Activated naive CD4-positive, alpha-beta T cell treated with anti-CD3 and anti-CD28 coated beads, Interleukin-2, amount 50 U/mL, for 72 hours (primary cell): Measurements from ENCODE around the gene SART1. TPM values are rescaled to one million over a fixed set of nuclear protein-coding genes. Genes with fewer than 3 reads are reported as not detected.
"Not testable (repeated sequence)": the region's sequence is repeated elsewhere in the genome, so short reads cannot be mapped to it uniquely, and the experiment has no call there.

Experiments used
- ATAC-seq, 2 donors: fragments of 150-1000 bp; cut with Tn5 transposase; 2 replicates each; pipeline ENCODE4 v1.10.0; 2021; ENCODE audit warnings: mild to moderate bottlenecking in 2 of 2, moderate library complexity in 2 of 2
- DNase-seq, 2 donors: peaks; one replicate each; pipeline ENCODE4 v3.0.0; 2021 to 2022; ENCODE audit warnings: low spot score in 2 of 2
- H3K27ac Mint-ChIP-seq, 2 donors: one replicate each; pipeline ENCODE4 v1.8.0; 2022; ENCODE audit warnings: mild to moderate bottlenecking in 2 of 2, mixed read lengths in 2 of 2
- H3K36me3 Mint-ChIP-seq, 2 donors: one replicate each; pipeline ENCODE4 v1.8.0; 2022; ENCODE audit warnings: mixed read lengths in 2 of 2
- H3K9me3 Mint-ChIP-seq, 2 donors: one replicate each; pipeline ENCODE4 v1.8.0; 2022; ENCODE audit warnings: mixed read lengths in 2 of 2
- total RNA-seq, 2 donors: library from RNA; stranded (reverse); gene quantifications; one replicate each; pipeline ENCODE4 v1.2.3, GENCODE V29; 2022

The SART1 gene
- total RNA-seq, 2 donors from 2014 or later: 53.1 to 60.2 TPM

DNA sequence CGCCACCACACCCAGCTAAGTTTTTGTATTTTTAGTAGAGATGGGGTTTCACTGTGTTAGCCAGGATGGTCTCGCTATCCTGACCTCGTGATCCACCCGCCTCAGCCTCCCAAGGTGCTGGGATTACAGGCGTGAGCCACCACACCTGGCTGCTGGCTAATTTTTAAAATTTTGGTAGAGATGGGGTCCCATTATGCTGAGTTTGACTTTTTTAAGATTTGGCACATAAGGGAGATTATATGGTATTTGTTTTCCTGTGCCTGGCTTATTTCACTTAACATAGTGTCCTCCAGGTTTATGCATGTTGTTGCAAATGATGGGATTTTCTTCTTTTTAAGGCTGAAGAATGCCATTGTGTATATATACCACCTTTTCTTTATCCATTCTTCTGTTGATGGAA is 10.8 kb upstream of the SART1 start:
- not testable (repeated sequence) for ATAC-seq

GRCh38 chr11:65951641-65952040 is 9.9 kb upstream of the SART1 start:
- ATAC-seq, DNase-seq, H3K36me3 Mint-ChIP-seq, H3K27ac Mint-ChIP-seq, H3K9me3 Mint-ChIP-seq: not testable (repeated sequence)

More for the DNA sequence above, 10.8 kb upstream of the SART1 start:
- not testable (repeated sequence) for H3K27ac Mint-ChIP-seq, H3K9me3 Mint-ChIP-seq, H3K36me3 Mint-ChIP-seq, DNase-seq

- ATAC-seq: no peak
- DNase-seq: no peak
- H3K9me3 Mint-ChIP-seq: no peaks in the 10 kb centered on the region
- no peaks in the 10 kb centered on the region for H3K36me3 Mint-ChIP-seq
- H3K27ac Mint-ChIP-seq: no peak overlapping the region
These were observed 9.4 kb upstream of the SART1 start for GRCh38 chr11:65952052-65952521.

- no peak for ATAC-seq
- Mint-ChIP-seq H3K36me3 (no peaks in the 10 kb centered on the region), H3K9me3 (no peaks in the 10 kb centered on the region), H3K27ac (no peak overlapping the region)
- DNase-seq: no peak
These were observed 8.1 kb upstream of the SART1 start for GRCh38 chr11:65953471-65953870.

GRCh38 chr11:65954771-65955170 is 6.8 kb upstream of the SART1 start:
- no peaks in the 10 kb centered on the region for H3K36me3 Mint-ChIP-seq
- no peak for DNase-seq
- no peaks in the 10 kb centered on the region for H3K9me3 Mint-ChIP-seq
- H3K27ac Mint-ChIP-seq: no peak overlapping the region
- ATAC-seq: no peak

GRCh38 chr11:65958291-65958690 is 3.2 kb upstream of the SART1 start:
- peaks cover 20 to 21% of the 10 kb centered on the region in 2 donors for H3K36me3 Mint-ChIP-seq
- DNase-seq (no peak), ATAC-seq (no peak)
- no peaks in the 10 kb centered on the region for H3K9me3 Mint-ChIP-seq
- peak overlapping the region in 1 of 2 donors; percentile 93 for H3K27ac Mint-ChIP-seq

DNA sequence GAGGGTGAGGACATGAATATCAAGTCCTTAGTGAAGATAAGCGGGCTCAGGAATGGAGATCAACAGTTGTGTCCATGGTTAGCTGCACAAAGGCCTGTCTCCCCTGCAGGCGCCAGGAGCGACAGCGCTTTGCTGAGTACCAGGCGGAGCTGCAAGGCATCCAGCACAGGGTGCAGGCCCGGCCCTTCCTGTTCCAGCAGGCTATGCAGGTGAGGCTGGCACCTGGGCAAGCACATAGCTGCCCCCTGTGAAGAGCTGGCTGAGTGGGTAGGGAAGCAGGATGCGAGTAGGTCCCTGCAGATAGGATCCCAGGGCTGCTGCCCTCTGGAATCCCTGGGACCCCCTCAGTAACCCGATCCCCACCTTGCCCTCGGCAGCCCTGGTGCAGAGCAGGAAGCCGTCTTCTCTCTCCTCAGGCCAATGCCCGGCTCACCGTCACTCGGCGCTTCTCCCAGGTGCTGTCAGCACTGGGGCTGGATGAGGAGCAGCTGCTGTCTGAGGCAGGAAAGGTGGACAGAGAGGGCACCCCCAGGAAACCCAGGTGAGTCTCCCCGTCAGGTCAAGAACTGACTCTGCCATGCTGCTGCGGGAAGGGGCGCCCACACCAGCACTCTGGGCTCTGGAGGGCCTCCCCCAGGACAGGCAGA is 2.6 kb upstream of the SART1 start:
- DNase-seq: no peak
- H3K27ac Mint-ChIP-seq: peak overlapping the region; percentile 29 to 93

DNA sequence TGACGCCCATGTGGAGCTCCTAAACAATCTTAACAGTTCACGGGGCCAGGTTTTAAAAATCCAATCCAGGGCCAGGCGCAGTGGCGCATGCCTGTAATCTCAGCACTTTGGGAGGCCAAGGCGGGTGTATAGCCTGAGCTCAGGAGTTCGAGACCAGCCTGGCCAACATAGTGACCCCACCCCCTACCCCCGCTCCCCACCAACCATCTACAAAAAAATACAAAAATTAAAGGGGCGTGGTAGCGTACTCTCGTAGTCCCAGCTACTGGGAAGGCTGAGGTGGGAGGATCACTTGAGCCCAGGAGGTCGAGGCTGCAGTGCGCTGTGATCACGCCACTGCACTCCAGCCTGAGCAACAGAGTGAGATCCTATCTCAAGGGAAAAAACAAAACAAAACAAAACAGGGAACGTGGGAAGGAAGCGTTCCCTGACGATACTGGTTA is 689 bp upstream of the SART1 start:
- no peak for DNase-seq
- H3K9me3 Mint-ChIP-seq: no peaks in the 10 kb centered on the region
- ATAC-seq: peak in 1 of 2 donors; percentile 1
- H3K36me3 Mint-ChIP-seq: peaks cover 28 to 31% of the 10 kb centered on the region in 2 donors
- peak overlapping the region; percentile 94 to 99 for H3K27ac Mint-ChIP-seq

More for the DNA sequence above, 2.6 kb upstream of the SART1 start:
- no peak for ATAC-seq
- Mint-ChIP-seq H3K9me3 (no peaks in the 10 kb centered on the region), H3K36me3 (peaks cover 20 to 27% of the 10 kb centered on the region in 2 donors)

GRCh38 chr11:65962141-65962564 is 619 bp downstream of the SART1 start:
- ATAC-seq: no peak
- DNase-seq: no peak
- peak overlapping the region; percentile 94 for H3K27ac Mint-ChIP-seq
- no peaks in the 10 kb centered on the region for H3K9me3 Mint-ChIP-seq
- H3K36me3 Mint-ChIP-seq: peaks cover 30 to 34% of the 10 kb centered on the region in 2 donors

GRCh38 chr11:65964906-65965305 is 3.4 kb downstream of the SART1 start:
- no peaks in the 10 kb centered on the region for H3K9me3 Mint-ChIP-seq
- no peak for ATAC-seq
- no peak for DNase-seq
- H3K36me3 Mint-ChIP-seq: peaks cover 30 to 43% of the 10 kb centered on the region in 2 donors
- peak overlapping the region in 1 of 2 donors; percentile 47 for H3K27ac Mint-ChIP-seq

- Mint-ChIP-seq H3K36me3 (peaks cover 28 to 41% of the 10 kb centered on the region in 2 donors), H3K9me3 (no peaks in the 10 kb centered on the region), H3K27ac (peak overlapping the region in 1 of 2 donors; percentile 57)
- ATAC-seq: no peak
- no peak for DNase-seq
These were observed 4.6 kb downstream of the SART1 start for GRCh38 chr11:65965986-65966762.

DNA sequence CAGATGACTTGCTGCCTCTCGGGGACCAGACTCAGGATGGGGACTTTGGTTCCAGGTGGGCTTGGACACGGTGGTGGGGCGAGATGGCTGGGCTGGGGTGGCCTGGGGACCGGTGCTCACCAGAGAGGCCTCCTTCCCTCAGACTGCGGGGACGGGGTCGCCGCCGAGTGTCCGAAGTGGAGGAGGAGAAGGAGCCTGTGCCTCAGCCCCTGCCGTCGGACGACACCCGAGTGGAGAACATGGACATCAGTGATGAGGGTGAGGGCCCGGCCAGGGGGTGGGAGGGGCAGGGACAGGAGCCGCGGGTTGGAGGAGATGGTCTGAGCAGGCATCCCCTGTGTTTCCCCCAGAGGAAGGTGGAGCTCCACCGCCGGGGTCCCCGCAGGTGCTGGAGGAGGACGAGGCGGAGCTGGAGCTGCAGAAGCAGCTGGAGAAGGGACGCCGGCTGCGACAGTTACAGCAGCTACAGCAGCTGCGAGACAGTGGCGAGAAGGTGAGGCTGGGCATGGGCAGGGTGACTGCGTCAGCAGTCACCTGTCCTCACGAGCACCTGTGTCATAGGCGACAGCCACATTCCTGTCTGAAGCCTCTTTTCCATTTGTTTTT is 5.9 kb downstream of the SART1 start:
- peaks cover 17 to 31% of the 10 kb centered on the region in 2 donors for H3K36me3 Mint-ChIP-seq
- H3K9me3 Mint-ChIP-seq: no peaks in the 10 kb centered on the region
- no peak for DNase-seq
- ATAC-seq: no peak
- peak overlapping the region in 1 of 2 donors; percentile 29 for H3K27ac Mint-ChIP-seq

DNA sequence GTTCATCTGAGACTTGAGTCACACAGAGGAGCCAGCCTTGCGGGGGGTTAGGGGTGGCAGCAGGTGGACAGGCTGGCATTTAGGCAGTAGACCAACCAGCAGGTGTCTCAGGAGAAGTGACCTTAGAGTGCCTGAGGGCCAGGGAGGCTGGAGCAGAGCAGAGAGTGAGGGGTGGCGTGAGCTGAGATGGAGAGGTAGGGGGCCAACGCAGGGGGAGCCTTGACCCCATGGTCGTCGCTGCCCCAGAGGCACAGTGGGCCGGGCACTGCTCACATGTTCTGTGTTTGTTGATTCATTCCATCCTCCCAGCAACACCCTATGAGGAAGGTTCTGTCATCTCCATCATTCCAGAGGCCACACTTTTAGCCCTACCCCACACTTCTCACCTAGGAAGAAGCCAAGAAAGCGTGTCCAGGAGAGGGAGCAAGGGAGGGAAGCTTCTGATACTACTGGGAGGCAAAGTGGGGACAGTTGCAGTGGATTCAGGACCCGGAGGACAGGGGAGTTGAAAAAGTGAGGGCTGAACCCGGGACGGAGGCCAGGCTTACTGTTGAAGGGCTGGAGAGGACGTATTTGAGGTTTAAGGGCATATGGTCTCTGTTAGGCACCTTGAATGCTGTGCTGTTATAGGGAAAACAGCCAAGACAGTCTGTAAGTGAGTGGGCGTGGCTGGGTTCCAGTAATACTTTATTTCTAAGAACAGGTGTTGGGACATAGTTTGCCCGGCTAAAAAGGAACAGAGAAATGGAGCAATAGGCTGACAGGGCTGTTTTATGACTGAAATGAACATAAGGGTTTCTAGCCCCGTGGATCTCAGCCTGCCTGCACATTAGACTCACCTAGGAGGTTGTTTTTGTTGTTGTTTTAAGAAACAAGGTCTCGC is 7.3 kb downstream of the SART1 start:
- no peak for ATAC-seq
- Mint-ChIP-seq H3K9me3 (no peaks in the 10 kb centered on the region), H3K27ac (peak overlapping the region; percentile 51 to 60), H3K36me3 (peaks cover 10 to 17% of the 10 kb centered on the region in 2 donors)
- no peak for DNase-seq

DNA sequence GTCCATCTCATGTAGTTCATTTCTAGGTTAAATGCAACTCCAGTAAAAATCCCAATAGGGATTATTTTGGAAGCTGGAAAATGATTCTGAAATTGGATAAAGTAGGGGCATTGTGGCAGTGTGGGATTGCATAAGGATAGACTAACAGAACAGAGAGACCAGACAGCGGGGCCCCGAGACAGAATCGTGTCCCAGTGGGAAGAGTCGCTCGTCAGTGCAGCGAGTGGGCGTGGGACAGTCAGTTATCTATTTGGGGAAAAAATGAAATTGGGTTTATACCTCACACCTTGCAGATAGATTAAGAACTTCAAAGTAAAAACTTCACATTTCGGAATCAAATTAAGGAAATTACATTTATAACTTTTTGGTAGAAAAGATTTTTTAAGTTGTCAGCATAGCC is 10.6 kb downstream of the SART1 start:
- peak overlapping the region in 1 of 2 donors; percentile 17 for H3K27ac Mint-ChIP-seq
- DNase-seq (no peak), ATAC-seq (no peak)
- H3K36me3 Mint-ChIP-seq: peaks cover 0 to 15% of the 10 kb centered on the region in 2 donors
- H3K9me3 Mint-ChIP-seq: no peaks in the 10 kb centered on the region

DNA sequence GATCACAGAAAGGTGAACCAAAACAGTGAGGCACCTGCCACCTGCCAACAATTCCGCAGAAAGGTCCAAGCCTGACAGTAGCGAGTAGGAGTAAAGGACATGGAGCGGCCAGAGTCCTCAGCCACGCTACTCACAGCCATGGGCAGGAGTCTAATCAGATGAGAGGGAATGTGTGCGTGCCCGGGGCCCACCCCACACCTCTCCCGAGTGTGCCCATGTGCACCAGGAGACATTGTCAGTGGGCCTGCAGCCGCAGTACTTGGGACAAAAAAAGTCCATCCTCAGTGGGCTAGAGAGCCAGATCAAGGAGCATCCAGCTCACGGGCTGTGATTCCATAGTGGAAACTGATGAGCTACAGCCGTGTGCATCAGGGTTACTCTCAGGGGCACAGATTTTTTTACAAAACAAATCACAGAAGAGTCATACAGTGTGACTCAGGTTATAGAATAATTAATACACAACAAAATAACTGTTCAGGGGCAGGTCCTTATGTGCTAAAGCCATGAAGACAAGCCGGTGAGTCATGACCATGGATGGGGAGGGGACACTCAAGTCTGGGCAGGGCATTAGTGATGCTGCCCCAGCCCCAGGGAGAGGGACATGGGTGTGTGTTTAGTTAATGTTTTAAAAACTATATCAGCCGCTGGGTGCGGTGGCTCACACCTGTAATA is 12.0 kb downstream of the SART1 start:
- Mint-ChIP-seq H3K27ac (peak overlapping the region; percentile 58 to 70), H3K9me3 (no peaks in the 10 kb centered on the region), H3K36me3 (peaks cover 0 to 8% of the 10 kb centered on the region in 2 donors)
- no peak for DNase-seq
- no peak for ATAC-seq

DNA sequence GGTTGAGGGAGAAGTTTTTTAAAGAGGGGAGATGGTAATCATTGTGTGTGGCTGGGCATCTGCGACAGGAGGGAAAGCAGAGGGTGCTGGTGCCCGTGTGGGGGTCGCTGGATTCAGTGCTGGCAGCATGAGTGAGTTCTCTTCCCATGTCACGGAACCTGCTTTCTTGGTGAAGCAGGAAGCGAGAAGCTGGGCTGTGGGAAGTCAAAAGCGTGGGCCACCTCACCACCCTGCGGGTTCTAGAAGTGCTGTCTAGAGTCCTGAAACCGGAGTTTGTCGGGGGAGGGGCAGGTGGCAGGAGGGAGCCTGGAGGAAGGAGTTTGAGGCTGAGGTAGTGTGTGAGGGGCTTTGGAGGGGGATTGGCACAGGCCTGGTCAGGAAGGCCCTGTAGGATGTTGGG is 14.2 kb downstream of the SART1 start:
- Mint-ChIP-seq H3K36me3 (peaks cover 0 to 10% of the 10 kb centered on the region in 2 donors), H3K27ac (peak overlapping the region; percentile 6 to 44), H3K9me3 (no peaks in the 10 kb centered on the region)
- DNase-seq: no peak
- ATAC-seq: no peak
